K562 (cell line): Measurements from ENCODE around the gene CLSTN2. TPM values are rescaled to one million over a fixed set of nuclear protein-coding genes. Genes with fewer than 3 reads are reported as not detected.

Experiments
- ATAC-seq: fragments of 200-7000 bp; cut with Tn5 transposase; 3 replicates; pipeline ENCODE4 v1.9.1; 2020; ENCODE audit warnings: moderate library complexity
- BruUV-seq: library from RNA; stranded (reverse); fragments of 400-500 nt; replicated peaks from 2 replicates; lab custom pipeline; 2021; lab: Mats Ljungman, UMichigan
- CTCF ChIA-PET: fragments of 300-600 bp; formaldehyde crosslinking; extraction: SDS; loops from one replicate; lab custom pipeline; 2021; ENCODE audit warnings: low intra/inter-chr PET ratio; lab: Yijun Ruan, JAX
- POLR2A ChIA-PET: fragments of 300-600, 350-650 bp; sonication (Branson Sonifier 250); formaldehyde crosslinking; extraction: SDS; loops from one replicate; lab custom pipeline; 2021; ENCODE audit warnings: antibody characterized with exemption, inconsistent platforms; lab: Yijun Ruan, JAX
- DNase-seq, 4 experiments: peaks; one replicate each; pipeline versions ENCODE4 v3.0.0 to v3.0.0-alpha.2; 2011 to 2018; ENCODE audit warnings: low spot score in 3 of 4, mixed read lengths in 3 of 4; ENCODE audit errors: extremely low read depth in 1 of 4
- FAIRE-seq: peaks from 2 replicates; lab custom pipeline; 2011; peaks lifted over from hg19 to GRCh38; lab: Jason Lieb, UNC
- H2AFZ ChIP-seq: 2 replicates; pipeline ENCODE4 v1.6.0; 2011; ENCODE audit warnings: low read depth, low read length, control low read depth, inconsistent platforms
- H3K27ac ChIP-seq: fragments of 200-600 bp; 3 replicates; pipeline ENCODE4 v1.8.0; 2011; ENCODE audit warnings: low read depth, mild to moderate bottlenecking, control low read depth, inconsistent platforms, low read length, moderate library complexity, mixed read lengths; ENCODE audit errors: extremely low read depth
- H3K27me3 ChIP-seq, 2 experiments: fragments of 300-600 bp in 1 of 2; 2 replicates in 1 of 2; 3 replicates in 1 of 2; pipeline versions ENCODE4 v1.6.0 to v1.8.0; 2011; ENCODE audit warnings: inconsistent platforms in 2 of 2, low read length in 2 of 2, mild to moderate bottlenecking in 1 of 2, mixed read lengths in 1 of 2, moderate library complexity in 1 of 2; ENCODE audit not compliant: control insufficient read depth in 2 of 2, insufficient read depth in 2 of 2
- H3K36me3 ChIP-seq: fragments of 300-600 bp; 3 replicates; pipeline ENCODE4 v1.8.0; 2011; ENCODE audit warnings: mild to moderate bottlenecking, low read length, inconsistent platforms; ENCODE audit not compliant: control insufficient read depth, insufficient read depth
- H3K4me1 ChIP-seq, 2 experiments: fragments of 200-600 bp in 1 of 2; replicated peaks in 1 of 2; 2 replicates in 1 of 2; 3 replicates in 1 of 2; pipeline versions ENCODE4 v1.5.1 to v1.8.0; 2011; ENCODE audit warnings: inconsistent platforms in 2 of 2, low read length in 2 of 2, mild to moderate bottlenecking in 1 of 2, mixed read lengths in 1 of 2, moderate library complexity in 1 of 2; ENCODE audit not compliant: control insufficient read depth in 2 of 2, insufficient read depth in 2 of 2
- H3K4me2 ChIP-seq: 2 replicates; pipeline ENCODE4 v1.6.1; 2011; ENCODE audit warnings: low read length, control low read depth, inconsistent platforms, mixed read lengths; ENCODE audit not compliant: insufficient read depth
- H3K4me3 ChIP-seq: fragments of 200-600 bp; sonication (generic), shearing (Covaris generic); 2 replicates; pipeline ENCODE4 v1.5.1; 2016; ENCODE audit warnings: control low read depth, inconsistent platforms
- H3K79me2 ChIP-seq: fragments of 200-600 bp; 3 replicates; pipeline ENCODE4 v1.8.0; 2011; ENCODE audit warnings: low read length, inconsistent platforms; ENCODE audit not compliant: control insufficient read depth, insufficient read depth
- H3K9ac ChIP-seq, 2 experiments: 2 replicates each; pipeline versions ENCODE4 v1.6.0 to v1.6.1; 2011; ENCODE audit warnings: low read depth in 2 of 2, low read length in 2 of 2, control low read depth in 1 of 2, inconsistent platforms in 1 of 2, mild to moderate bottlenecking in 1 of 2, mixed read lengths in 1 of 2; ENCODE audit not compliant: insufficient read depth in 1 of 2
- H3K9me1 ChIP-seq: one replicate; pipeline ENCODE4 v1.6.0; 2011; ENCODE audit warnings: inconsistent platforms, mild to moderate bottlenecking, low read length, moderate library complexity; ENCODE audit not compliant: control insufficient read depth, insufficient read depth
- H3K9me3 ChIP-seq: replicated peaks from 2 replicates; pipeline ENCODE4 v1.5.1; 2011; ENCODE audit warnings: low read depth, low read length, inconsistent platforms; ENCODE audit not compliant: control insufficient read depth, insufficient read depth
- H4K20me1 ChIP-seq: replicated peaks from 2 replicates; pipeline ENCODE4 v1.6.1; 2011; ENCODE audit warnings: low read length, inconsistent platforms, mixed read lengths; ENCODE audit not compliant: control insufficient read depth, insufficient read depth
- ATF3 ChIP-seq, 2 experiments: fragments of 450-650 bp in 1 of 2; sonication (generic) in 1 of 2; formaldehyde crosslinking in 1 of 2; IDR thresholded peaks in 1 of 2; conservative IDR thresholded peaks in 1 of 2; 2 replicates each; pipeline versions ENCODE4 v1.6.1 to v1.8.1; 2016 to 2023; ENCODE audit warnings: mild to moderate bottlenecking in 2 of 2, moderate library complexity in 2 of 2, inconsistent platforms in 1 of 2, missing genetic modification reagents in 1 of 2
- COPS2 ChIP-seq: fragments of 450-650 bp; conservative IDR thresholded peaks from 2 replicates; pipeline ENCODE4 v1.6.1; 2016; ENCODE audit warnings: mild to moderate bottlenecking, moderate library complexity
- CUX1 ChIP-seq: fragments of 200-800 bp; sonication (Bioruptor generic); IDR thresholded peaks from 2 replicates; pipeline ENCODE4 v1.6.1; 2016; ENCODE audit warnings: missing genetic modification characterization, missing compliant biosample characterization
- PHF20 ChIP-seq: fragments of 450-650 bp; IDR thresholded peaks from 2 replicates; pipeline ENCODE4 v1.6.1; 2018; ENCODE audit not compliant: partially characterized antibody
- TAF9B ChIP-seq: fragments of 450-650 bp; IDR thresholded peaks from 2 replicates; pipeline ENCODE4 v1.6.1; 2018; ENCODE audit warnings: mild to moderate bottlenecking; ENCODE audit not compliant: partially characterized antibody
- ZNF609 ChIP-seq: sonication (generic); formaldehyde crosslinking; IDR thresholded peaks from 2 replicates; pipeline ENCODE4 v1.8.1; 2023; ENCODE audit warnings: missing genetic modification reagents, mild to moderate bottlenecking, borderline replicate concordance
- ZNF717 ChIP-seq: fragments of 250-450 bp; sonication (Bioruptor Pico); IDR thresholded peaks from 2 replicates; pipeline ENCODE4 v1.5.0; 2021
- WGBS: fragments of 100-300 bp; shearing (Covaris generic); methylation state at CpG from one replicate; pipeline ENCODE4 v1.1.6; 2016; ENCODE audit warnings: low coverage, mixed read lengths; ENCODE audit not compliant: insufficient coverage; ENCODE audit errors: missing lambda C conversion rate; 5-methylcytosine and 5-hydroxymethylcytosine counted together
- in situ Hi-C: fragments of 300-500 bp; cut with MboI; formaldehyde crosslinking; loops from 4 replicates; pipeline ENCODE4 v1.15.0; 2018; ENCODE audit warnings: inconsistent platforms, mixed read lengths
- intact Hi-C: fragments of 100-400 bp; cut with micrococcal nuclease; formaldehyde crosslinking; loops from 2 replicates; pipeline ENCODE4 v1.14.2; 2022
- polyA plus RNA-seq, 8 experiments: library from polyadenylated mRNA; depleted of rRNA in 4 of 8; stranded (reverse) in 5 of 8; unstranded in 3 of 8; fragments of >200 nt; fragmentation: Nextera tagmentation in 2 of 8; fragmentation: Illumina TruSeq in 1 of 8; extraction: Ambion mirVana in 2 of 8; extraction: Trizol in 1 of 8; gene quantifications; 2 replicates each; pipeline versions ENCODE4 v1.2.1 to v1.2.3, GENCODE V29; 2011 to 2014; ENCODE audit warnings: inconsistent platforms in 1 of 8, missing spikeins in 1 of 8
- total RNA-seq, 7 experiments: library from RNA; depleted of rRNA in 6 of 7; stranded (reverse); fragments of >200 nt in 6 of 7; fragmentation: Illumina TruSeq in 2 of 7; extraction: Trizol in 2 of 7; gene quantifications; 2 replicates each; pipeline versions ENCODE4 v1.2.1 to v1.2.3, GENCODE V29; 2011 to 2021; ENCODE audit warnings: low replicate concordance in 1 of 7

CLSTN2 gene
- total and polyA plus RNA-seq, 9 of the 15 experiments (the other 6 are each of a cell fraction or from before 2014, with no cell fraction given), result 0.02 to 0.04 (median 0.04) TPM; not detected in 6

GRCh38 chr3:140265302-140265701, 330.3 kb downstream of the CLSTN2 start:
- Histone ChIP-seq H3K4me1 (peaks cover 0 to 2% of the 10 kb centered on the region in 2 experiments; a peak in 1 of 5 replicates), H3K9ac (no peak overlapping the region), H3K4me2 (no peak overlapping the region), H3K27ac (no peak overlapping the region), H3K36me3 (no peaks in the 10 kb centered on the region), H2AFZ (no peak overlapping the region), H4K20me1 (no peaks in the 10 kb centered on the region), H3K9me3 (no peaks in the 10 kb centered on the region), H3K4me3 (no peak overlapping the region), H3K27me3 (0 out of 5 replicates have a peak, but pooled peaks cover 0 to 2% of the 10 kb centered on the region in 2 experiments), H3K9me1 (no peaks in the 10 kb centered on the region), H3K79me2 (no peaks in the 10 kb centered on the region)
- FAIRE-seq, result no peak
- CTCF ChIA-PET, result no interaction called here
- no peak for ATAC-seq
- no peak for DNase-seq
- intact Hi-C loops, result no loop called here
- in situ Hi-C loops, result no loop called here
- 3% methylated on average over 5 of the region's 5 CpGs for WGBS
- POLR2A ChIA-PET, result no interaction called here
- no TSS peak for BruUV-seq
- no peak for TF ChIP-seq ATF3 (IDR thresholded peaks at IDR 0.05)
- no peak for TF ChIP-seq ATF3 (CRISPR knock-in tag; conservative IDR thresholded peaks at IDR 0.05)
- no peak for TF ChIP-seq COPS2
- TF ChIP-seq CUX1 (CRISPR knock-in tag), result no peak
- no peak for TF ChIP-seq ZNF717 (CRISPR knock-in tag)
- no peak for TF ChIP-seq ZNF609 (CRISPR knock-in tag)
- TF ChIP-seq PHF20, result no peak
- TF ChIP-seq TAF9B, result no peak
